GM23248 (cell line): ENCODE data around the gene COL19A1.

Source experiments
- EZH2 ChIP-seq: fragments of 200-600 bp; sonication (generic); IDR thresholded peaks from 2 replicates; pipeline ENCODE4 v1.6.1; 2018; ENCODE audit warnings: antibody characterized with exemption, mild to moderate bottlenecking; ENCODE audit not compliant: insufficient read depth, poor library complexity, severe bottlenecking
- EZH2phosphoT487 ChIP-seq: fragments of 200-600 bp; sonication (generic); IDR thresholded peaks from 2 replicates; pipeline ENCODE4 v1.6.1; 2018; ENCODE audit warnings: antibody characterized with exemption, moderate library complexity, mild to moderate bottlenecking, low read depth; ENCODE audit not compliant: insufficient read depth

DNA sequence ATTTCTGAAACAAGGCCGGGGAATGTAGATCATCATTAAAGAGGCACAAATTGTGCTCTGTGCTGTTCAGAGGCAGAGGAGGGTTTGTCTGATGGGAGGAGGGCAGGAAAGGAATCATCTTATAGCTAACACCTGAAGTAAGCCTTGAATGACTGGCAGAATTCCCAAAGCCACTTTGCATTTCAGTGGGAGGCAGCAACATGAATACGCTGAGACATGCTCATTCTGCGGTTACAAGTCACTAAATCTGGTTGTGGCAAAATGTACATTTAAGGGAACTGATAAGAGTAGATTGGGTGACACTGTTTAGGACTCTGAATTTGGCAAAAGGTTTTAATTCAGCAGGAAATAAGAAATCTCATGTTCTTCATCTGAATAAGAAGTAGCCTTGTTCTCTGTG lies 4.4 kb upstream of the COL19A1 start:
- no peak for TF ChIP-seq EZH2
- TF ChIP-seq EZH2phosphoT487: no peak
